Loucy (cell line): ENCODE data around the gene GRB14.

Experiments
- H2AFZ ChIP-seq: fragments of 200-600 bp; sonication (generic); 2 replicates; pipeline ENCODE4 v1.6.0; 2016; ENCODE audit warnings: antibody characterized with exemption, mild to moderate bottlenecking, low read length, moderate library complexity
- H3F3A ChIP-seq: fragments of 200-600 bp; 2 replicates; pipeline ENCODE4 v1.6.0; 2016; ENCODE audit warnings: antibody characterized with exemption, low read depth, mild to moderate bottlenecking
- H3K27me3 ChIP-seq: fragments of 200-600 bp; sonication (generic); 2 replicates; pipeline ENCODE4 v1.6.1; 2014; ENCODE audit warnings: low read length, mild to moderate bottlenecking; ENCODE audit not compliant: insufficient read depth, poor library complexity, severe bottlenecking
- H3K36me3 ChIP-seq: fragments of 200-600 bp; sonication (generic); 2 replicates; pipeline ENCODE4 v1.6.1; 2016; ENCODE audit warnings: low read length; ENCODE audit not compliant: insufficient read depth
- H3K4me1 ChIP-seq: fragments of 200-600 bp; sonication (generic); 2 replicates; pipeline ENCODE4 v1.5.1; 2014; ENCODE audit warnings: low read length, mild to moderate bottlenecking; ENCODE audit not compliant: insufficient read depth, poor library complexity, severe bottlenecking
- H3K4me2 ChIP-seq: fragments of 200-600 bp; sonication (generic); 2 replicates; pipeline ENCODE4 v1.6.0; 2014; ENCODE audit warnings: antibody characterized with exemption, low read length, low read depth, mild to moderate bottlenecking; ENCODE audit not compliant: poor library complexity, severe bottlenecking
- H3K4me3 ChIP-seq: fragments of 200-600 bp; sonication (generic); 2 replicates; pipeline ENCODE4 v1.5.1; 2014; ENCODE audit warnings: low read length, mild to moderate bottlenecking, mixed read lengths; ENCODE audit not compliant: poor library complexity, severe bottlenecking
- H3K79me2 ChIP-seq: fragments of 200-600 bp; sonication (generic); 2 replicates; pipeline ENCODE4 v1.6.1; 2014; ENCODE audit warnings: low read length; ENCODE audit not compliant: insufficient read depth
- H3K9ac ChIP-seq: fragments of 200-600 bp; sonication (generic); 2 replicates; pipeline ENCODE4 v1.6.0; 2014; ENCODE audit warnings: mild to moderate bottlenecking, low read depth, low read length, moderate library complexity; ENCODE audit not compliant: poor library complexity, severe bottlenecking
- H3K9me2 ChIP-seq: fragments of 200-600 bp; sonication (generic); replicated peaks from 2 replicates; pipeline ENCODE4 v1.6.1; 2016; ENCODE audit warnings: low read depth, low read length, mixed read lengths
- H3K9me3 ChIP-seq: fragments of 200-600 bp; sonication (generic); 2 replicates; pipeline ENCODE4 v1.6.1; 2014; ENCODE audit warnings: mild to moderate bottlenecking, antibody characterized with exemption, low read length, low read depth; ENCODE audit not compliant: insufficient read depth
- H4K20me1 ChIP-seq: fragments of 200-600 bp; sonication (generic); 2 replicates; pipeline ENCODE4 v1.6.0; 2014; ENCODE audit warnings: antibody characterized with exemption, low read length, mild to moderate bottlenecking; ENCODE audit not compliant: insufficient read depth, poor library complexity, severe bottlenecking
- EZH2phosphoT487 ChIP-seq: fragments of 200-600 bp; IDR thresholded peaks from 2 replicates; pipeline ENCODE4 v1.6.1; 2018; ENCODE audit warnings: antibody characterized with exemption, mild to moderate bottlenecking, moderate library complexity, borderline replicate concordance
- TF ChIP-seq, protein P1 (sequence below): fragments of 200-600 bp; sonication (generic); conservative IDR thresholded peaks from 2 replicates; pipeline ENCODE4 v1.5.1; 2014; ENCODE audit warnings: mild to moderate bottlenecking, antibody characterized with exemption, low read length

The GRB14 gene

DNA sequence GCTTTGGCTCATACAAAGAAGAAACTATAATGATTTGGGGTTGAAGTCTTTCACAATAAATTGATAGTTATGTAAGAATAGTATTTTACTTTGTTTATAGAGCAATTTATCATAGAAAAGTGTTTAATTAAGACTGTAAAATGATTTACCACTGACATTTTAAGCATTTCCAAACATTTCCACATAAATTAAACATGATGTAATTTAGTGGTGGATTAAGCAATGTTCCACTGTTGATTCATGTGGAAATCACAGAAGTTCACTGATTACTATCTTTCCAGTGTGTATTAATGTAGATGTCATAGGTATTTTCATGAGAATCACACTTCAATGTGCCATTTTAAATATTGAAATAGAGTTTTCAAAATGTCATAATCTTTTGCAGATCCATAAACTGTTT lies 40.1 kb upstream of the GRB14 start:
- no peak overlapping the region for H3K9ac ChIP-seq
- H3K27me3 ChIP-seq, result no peaks in the 10 kb centered on the region
- H3K4me3 ChIP-seq, result no peak overlapping the region
- no peaks in the 10 kb centered on the region for H3K79me2 ChIP-seq
- no peaks in the 10 kb centered on the region for H3K9me2 ChIP-seq
- H3K9me3 ChIP-seq, result no peaks in the 10 kb centered on the region
- TF ChIP-seq, protein P1, sequence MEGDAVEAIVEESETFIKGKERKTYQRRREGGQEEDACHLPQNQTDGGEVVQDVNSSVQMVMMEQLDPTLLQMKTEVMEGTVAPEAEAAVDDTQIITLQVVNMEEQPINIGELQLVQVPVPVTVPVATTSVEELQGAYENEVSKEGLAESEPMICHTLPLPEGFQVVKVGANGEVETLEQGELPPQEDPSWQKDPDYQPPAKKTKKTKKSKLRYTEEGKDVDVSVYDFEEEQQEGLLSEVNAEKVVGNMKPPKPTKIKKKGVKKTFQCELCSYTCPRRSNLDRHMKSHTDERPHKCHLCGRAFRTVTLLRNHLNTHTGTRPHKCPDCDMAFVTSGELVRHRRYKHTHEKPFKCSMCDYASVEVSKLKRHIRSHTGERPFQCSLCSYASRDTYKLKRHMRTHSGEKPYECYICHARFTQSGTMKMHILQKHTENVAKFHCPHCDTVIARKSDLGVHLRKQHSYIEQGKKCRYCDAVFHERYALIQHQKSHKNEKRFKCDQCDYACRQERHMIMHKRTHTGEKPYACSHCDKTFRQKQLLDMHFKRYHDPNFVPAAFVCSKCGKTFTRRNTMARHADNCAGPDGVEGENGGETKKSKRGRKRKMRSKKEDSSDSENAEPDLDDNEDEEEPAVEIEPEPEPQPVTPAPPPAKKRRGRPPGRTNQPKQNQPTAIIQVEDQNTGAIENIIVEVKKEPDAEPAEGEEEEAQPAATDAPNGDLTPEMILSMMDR, result no peak
- TF ChIP-seq EZH2phosphoT487, result no peak
- no peaks in the 10 kb centered on the region for H4K20me1 ChIP-seq
- H3F3A ChIP-seq, result no peaks in the 10 kb centered on the region
- no peak overlapping the region for H2AFZ ChIP-seq
- H3K4me2 ChIP-seq, result no peak overlapping the region
- no peaks in the 10 kb centered on the region for H3K36me3 ChIP-seq
- no peaks in the 10 kb centered on the region for H3K4me1 ChIP-seq

GRCh38 chr2:164657129-164657528 lies 35.8 kb upstream of the GRB14 start:
- no peak overlapping the region for H2AFZ ChIP-seq
- no peaks in the 10 kb centered on the region for H3K27me3 ChIP-seq
- no peaks in the 10 kb centered on the region for H3K9me3 ChIP-seq
- TF ChIP-seq EZH2phosphoT487, result no peak
- TF ChIP-seq, protein P1, result no peak
- no peaks in the 10 kb centered on the region for H3K79me2 ChIP-seq
- no peaks in the 10 kb centered on the region for H3K36me3 ChIP-seq
- H3F3A ChIP-seq, result no peaks in the 10 kb centered on the region
- no peaks in the 10 kb centered on the region for H3K9me2 ChIP-seq
- no peak overlapping the region for H3K9ac ChIP-seq
- no peaks in the 10 kb centered on the region for H3K4me1 ChIP-seq
- no peaks in the 10 kb centered on the region for H4K20me1 ChIP-seq
- no peak overlapping the region for H3K4me3 ChIP-seq
- H3K4me2 ChIP-seq, result no peak overlapping the region

- no peaks in the 10 kb centered on the region for H3K9me3 ChIP-seq
- no peaks in the 10 kb centered on the region for H3K36me3 ChIP-seq
- H2AFZ ChIP-seq, result no peak overlapping the region
- no peak overlapping the region for H3K4me3 ChIP-seq
- no peaks in the 10 kb centered on the region for H4K20me1 ChIP-seq
- no peaks in the 10 kb centered on the region for H3K4me1 ChIP-seq
- no peak overlapping the region for H3K9ac ChIP-seq
- H3K27me3 ChIP-seq, result no peaks in the 10 kb centered on the region
- no peaks in the 10 kb centered on the region for H3F3A ChIP-seq
- TF ChIP-seq, protein P1, result no peak
- no peak for TF ChIP-seq EZH2phosphoT487
- no peaks in the 10 kb centered on the region for H3K79me2 ChIP-seq
- no peaks in the 10 kb centered on the region for H3K9me2 ChIP-seq
- no peak overlapping the region for H3K4me2 ChIP-seq
Measured at GRCh38 chr2:164655750-164656149, 34.5 kb upstream of the GRB14 start.
